ENCODE measurements around the gene IFT27. TPM values are rescaled to one million over a fixed set of nuclear protein-coding genes. Genes with fewer than 3 reads are reported as not detected.
A peak's percentile ranks its signal among the peaks of the same experiment; 100 is the strongest.

Gene IFT27
- total RNA-seq, 1 donor from 2014 or later, result 30.2 TPM

DNA sequence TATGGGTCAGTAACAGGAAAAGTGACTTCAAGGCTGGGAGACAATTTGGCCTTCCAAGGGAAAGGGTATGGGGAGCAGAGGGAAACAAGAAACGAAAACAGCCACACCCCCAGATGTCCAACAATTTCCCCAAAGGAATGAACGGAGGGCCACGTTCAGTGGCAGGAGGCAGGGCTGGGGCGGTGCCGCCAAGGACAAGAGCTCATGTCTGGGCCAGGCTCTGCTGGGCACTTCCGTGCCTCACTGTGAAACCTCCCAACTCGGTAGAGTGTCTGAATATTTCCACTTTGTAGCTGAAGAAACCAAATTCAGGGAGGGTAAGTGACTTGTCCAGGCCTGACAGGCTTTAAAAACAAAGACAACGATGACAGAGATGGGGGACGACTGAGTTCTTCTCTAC lies 11.9 kb downstream of the IFT27 start:
- DNase-seq (no peak), ATAC-seq (no peak)
- H3K4me3 ChIP-seq, result no peak overlapping the region
- intact Hi-C loops (cut with DNase I), result no loop called here
- H3K36me3 ChIP-seq, result peaks cover 17% of the 10 kb centered on the region
- no peak overlapping the region for H3K27ac ChIP-seq
- H3K27me3 ChIP-seq (ENCODE audit: low read depth), result no peaks in the 10 kb centered on the region
- TF ChIP-seq, protein P1, sequence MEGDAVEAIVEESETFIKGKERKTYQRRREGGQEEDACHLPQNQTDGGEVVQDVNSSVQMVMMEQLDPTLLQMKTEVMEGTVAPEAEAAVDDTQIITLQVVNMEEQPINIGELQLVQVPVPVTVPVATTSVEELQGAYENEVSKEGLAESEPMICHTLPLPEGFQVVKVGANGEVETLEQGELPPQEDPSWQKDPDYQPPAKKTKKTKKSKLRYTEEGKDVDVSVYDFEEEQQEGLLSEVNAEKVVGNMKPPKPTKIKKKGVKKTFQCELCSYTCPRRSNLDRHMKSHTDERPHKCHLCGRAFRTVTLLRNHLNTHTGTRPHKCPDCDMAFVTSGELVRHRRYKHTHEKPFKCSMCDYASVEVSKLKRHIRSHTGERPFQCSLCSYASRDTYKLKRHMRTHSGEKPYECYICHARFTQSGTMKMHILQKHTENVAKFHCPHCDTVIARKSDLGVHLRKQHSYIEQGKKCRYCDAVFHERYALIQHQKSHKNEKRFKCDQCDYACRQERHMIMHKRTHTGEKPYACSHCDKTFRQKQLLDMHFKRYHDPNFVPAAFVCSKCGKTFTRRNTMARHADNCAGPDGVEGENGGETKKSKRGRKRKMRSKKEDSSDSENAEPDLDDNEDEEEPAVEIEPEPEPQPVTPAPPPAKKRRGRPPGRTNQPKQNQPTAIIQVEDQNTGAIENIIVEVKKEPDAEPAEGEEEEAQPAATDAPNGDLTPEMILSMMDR (IDR thresholded peaks at IDR 0.05), result no peak
- no peaks in the 10 kb centered on the region for H3K9me3 ChIP-seq
- H3K4me1 ChIP-seq, result peaks cover 4% of the 10 kb centered on the region

DNA sequence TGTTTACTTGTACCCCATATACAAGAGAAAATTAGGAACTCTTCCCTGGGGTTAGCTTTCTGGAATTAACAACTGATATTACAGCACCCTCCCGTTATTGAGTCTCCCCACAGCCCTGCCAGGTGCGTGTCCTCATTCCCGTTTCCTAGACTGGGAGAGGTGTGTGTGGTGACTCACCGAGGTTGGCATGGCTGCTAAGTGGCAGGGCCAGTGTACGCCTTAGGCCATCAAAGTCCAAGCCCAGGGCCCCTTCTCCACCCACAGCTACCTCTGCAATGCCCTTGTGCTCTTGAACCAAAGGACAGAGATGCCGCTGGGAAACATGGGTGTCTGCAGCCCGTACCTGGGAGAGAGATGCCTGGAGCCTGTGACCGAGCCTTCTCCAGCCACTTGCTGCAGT lies 12.3 kb downstream of the IFT27 start:
- peaks cover 4% of the 10 kb centered on the region for H3K4me1 ChIP-seq
- H3K27ac ChIP-seq, result no peak overlapping the region
- intact Hi-C loops (cut with DNase I), result no loop called here
- H3K36me3 ChIP-seq, result peaks cover 17% of the 10 kb centered on the region
- H3K9me3 ChIP-seq, result no peaks in the 10 kb centered on the region
- no peaks in the 10 kb centered on the region for H3K27me3 ChIP-seq (ENCODE audit: low read depth)
- TF ChIP-seq, protein P1 (IDR thresholded peaks at IDR 0.05), result no peak
- no peak for DNase-seq
- no peak for ATAC-seq
- no peak overlapping the region for H3K4me3 ChIP-seq

DNA sequence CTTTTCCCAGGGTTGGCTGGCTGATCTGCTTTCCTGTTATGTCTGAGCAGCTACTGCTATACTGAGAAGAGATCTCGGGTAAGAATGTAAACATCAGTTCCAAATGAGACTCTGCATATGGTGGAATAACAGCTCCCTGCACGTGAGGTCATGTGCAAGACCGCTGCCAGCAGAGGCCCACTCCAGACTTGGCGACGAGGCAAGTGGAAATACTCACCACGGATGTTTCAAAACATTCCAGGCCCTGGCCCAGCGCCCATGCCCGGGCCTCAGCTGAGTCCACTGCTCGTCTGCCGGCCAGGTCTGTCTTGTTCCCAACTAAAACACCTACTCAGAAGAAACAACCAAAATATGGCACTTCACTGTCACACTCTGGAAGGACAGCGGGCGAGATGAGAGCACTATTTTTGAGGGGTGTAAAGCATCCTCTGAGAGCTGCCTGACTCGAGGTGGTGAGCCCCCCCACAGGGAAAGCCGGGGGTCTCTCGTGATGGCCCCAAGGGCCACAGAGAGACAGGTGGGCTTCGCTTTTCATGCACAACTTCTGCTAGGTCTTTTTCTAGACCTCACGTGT lies 13.1 kb downstream of the IFT27 start:
- ATAC-seq (peak; percentile 68 to 79), DNase-seq (peak; percentile 72)
- Histone ChIP-seq H3K9me3 (no peaks in the 10 kb centered on the region), H3K36me3 (peaks cover 17% of the 10 kb centered on the region), H3K4me3 (no peak overlapping the region), H3K27me3 (ENCODE audit: low read depth) (no peaks in the 10 kb centered on the region), H3K4me1 (peaks cover 4% of the 10 kb centered on the region), H3K27ac (no peak overlapping the region)
- TF ChIP-seq, protein P1 (IDR thresholded peaks at IDR 0.05), result no peak
- intact Hi-C loops (cut with DNase I), result no loop called here

DNA sequence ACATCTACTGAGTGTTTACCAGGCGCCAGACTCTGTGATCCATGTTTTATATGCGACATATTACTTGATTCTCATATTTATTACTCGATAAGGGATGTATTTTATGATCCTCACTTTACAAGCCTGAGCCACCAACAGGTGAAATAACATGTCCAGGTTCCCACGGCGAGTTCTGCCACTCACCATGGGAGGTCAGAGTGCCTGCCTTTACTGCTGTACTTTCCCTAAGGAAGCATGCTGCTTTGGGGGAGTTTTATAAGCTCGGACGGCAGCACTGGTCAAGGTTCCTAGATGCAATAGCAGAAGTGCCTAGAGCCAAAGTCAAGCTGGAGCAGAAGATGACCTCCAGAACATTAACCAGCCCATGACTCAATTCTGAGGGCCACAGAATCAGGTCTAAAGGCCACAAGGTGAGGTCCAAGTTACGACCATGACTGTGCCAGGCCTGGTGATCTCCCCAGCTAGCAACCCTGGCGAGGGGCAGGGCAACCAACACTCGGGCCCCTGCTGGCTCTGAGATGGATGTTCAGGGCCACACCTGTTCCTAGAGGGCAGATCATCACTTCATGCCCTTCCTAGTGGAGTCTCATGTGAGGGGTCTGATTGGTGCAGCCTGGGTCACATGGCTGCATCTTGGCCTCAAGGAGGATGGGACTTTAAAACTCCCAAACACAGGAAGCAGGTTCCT lies 14.2 kb downstream of the IFT27 start:
- intact Hi-C loops (cut with DNase I), result no loop called here
- DNase-seq, result no peak
- Histone ChIP-seq H3K9me3 (no peaks in the 10 kb centered on the region), H3K27me3 (ENCODE audit: low read depth) (no peaks in the 10 kb centered on the region), H3K36me3 (peaks cover 17% of the 10 kb centered on the region), H3K27ac (no peak overlapping the region), H3K4me3 (no peak overlapping the region), H3K4me1 (peaks cover 4% of the 10 kb centered on the region)
- ATAC-seq, result no peak
- TF ChIP-seq, protein P1 (IDR thresholded peaks at IDR 0.05), result no peak

DNA sequence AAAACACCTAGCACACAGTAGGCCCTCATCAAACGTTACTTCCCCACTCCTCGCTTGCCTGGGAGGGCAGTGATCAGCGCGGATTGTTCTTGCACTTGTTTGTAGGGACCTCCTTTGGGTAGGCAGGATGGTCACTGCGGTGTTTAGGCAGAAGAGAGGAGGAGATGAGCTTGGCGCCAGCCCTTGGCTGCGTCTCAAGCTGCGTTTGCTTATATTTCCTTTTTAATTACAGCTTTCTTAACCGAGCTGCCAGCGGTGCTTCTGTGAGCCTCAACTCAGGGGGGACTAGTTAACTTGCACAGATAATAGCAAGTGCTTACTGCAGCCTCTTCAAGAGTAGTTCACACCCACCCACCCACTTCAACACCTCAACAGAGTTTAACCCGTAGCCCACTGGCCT lies 15.1 kb downstream of the IFT27 start:
- Histone ChIP-seq H3K4me1 (peaks cover 4% of the 10 kb centered on the region), H3K27me3 (ENCODE audit: low read depth) (peaks cover 8% of the 10 kb centered on the region), H3K9me3 (no peaks in the 10 kb centered on the region), H3K36me3 (peaks cover 9% of the 10 kb centered on the region), H3K4me3 (no peak overlapping the region), H3K27ac (no peak overlapping the region)
- DNase-seq (no peak), ATAC-seq (no peak)
- intact Hi-C loops (cut with DNase I), result no loop called here
- TF ChIP-seq, protein P1 (IDR thresholded peaks at IDR 0.05), result no peak
